SK-N-SH (cell line): Measurements from ENCODE around the gene NPEPL1.

ENCODE experiments used
- CHD2 ChIP-seq: fragments of 150-350 bp; IDR thresholded peaks from 2 replicates; pipeline ENCODE4 v1.6.1; 2018; ENCODE audit warnings: low read length; ENCODE audit not compliant: partially characterized antibody
- EZH2phosphoT487 ChIP-seq: fragments of 200-600 bp; sonication (generic); IDR thresholded peaks from 2 replicates; pipeline ENCODE4 v1.6.1; 2017; ENCODE audit warnings: low read depth, mixed run types, mild to moderate bottlenecking, antibody characterized with exemption, moderate library complexity, borderline replicate concordance
- GABPA ChIP-seq: IDR thresholded peaks from 2 replicates; pipeline ENCODE4 v1.4.0; 2012; ENCODE audit warnings: low read depth, mild to moderate bottlenecking
- POLR2AphosphoS5 ChIP-seq: IDR thresholded peaks from 2 replicates; pipeline ENCODE4 v1.6.1; 2012; ENCODE audit warnings: low read depth, low read length
- SIN3A ChIP-seq: IDR thresholded peaks from 2 replicates; pipeline ENCODE4 v1.6.1; 2012; ENCODE audit warnings: low read depth, mild to moderate bottlenecking, low read length, moderate library complexity, borderline replicate concordance
- TF ChIP-seq, protein P1 (sequence below): fragments of 200-600 bp; sonication (generic); IDR thresholded peaks from 2 replicates; pipeline ENCODE4 v1.6.1; 2017; ENCODE audit warnings: antibody characterized with exemption, mild to moderate bottlenecking, moderate library complexity
- TF ChIP-seq, protein P2 (sequence below): IDR thresholded peaks from 2 replicates; pipeline ENCODE4 v1.4.0; 2012; ENCODE audit warnings: low read depth, borderline replicate concordance
- TF ChIP-seq, protein P3 (sequence below): IDR thresholded peaks from 2 replicates; pipeline ENCODE4 v1.6.1; 2012; ENCODE audit warnings: mild to moderate bottlenecking, low read depth, low read length, moderate library complexity
- TF ChIP-seq, protein P4 (sequence below): IDR thresholded peaks from 2 replicates; pipeline ENCODE4 v1.4.0; 2012; ENCODE audit warnings: low read depth

DNA sequence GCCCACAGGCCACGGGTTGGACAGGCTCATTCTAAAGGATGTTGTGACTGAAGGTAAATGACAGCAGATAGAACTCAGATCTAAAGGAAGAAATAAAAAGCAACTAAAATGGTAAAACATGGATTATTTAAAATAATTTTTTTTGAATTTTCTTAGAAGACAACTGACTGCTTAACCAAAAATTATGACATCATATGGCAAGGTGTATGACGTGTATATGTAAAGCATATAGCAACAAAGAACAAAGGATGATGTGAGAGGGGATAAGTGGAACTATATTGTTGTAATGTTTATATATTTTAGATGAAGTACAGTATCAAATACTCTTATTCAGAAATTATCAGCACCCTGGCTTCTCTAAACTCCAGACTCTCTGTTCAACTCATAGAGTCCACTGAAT, 38.6 kb downstream of the NPEPL1 start:
- TF ChIP-seq, protein P1, sequence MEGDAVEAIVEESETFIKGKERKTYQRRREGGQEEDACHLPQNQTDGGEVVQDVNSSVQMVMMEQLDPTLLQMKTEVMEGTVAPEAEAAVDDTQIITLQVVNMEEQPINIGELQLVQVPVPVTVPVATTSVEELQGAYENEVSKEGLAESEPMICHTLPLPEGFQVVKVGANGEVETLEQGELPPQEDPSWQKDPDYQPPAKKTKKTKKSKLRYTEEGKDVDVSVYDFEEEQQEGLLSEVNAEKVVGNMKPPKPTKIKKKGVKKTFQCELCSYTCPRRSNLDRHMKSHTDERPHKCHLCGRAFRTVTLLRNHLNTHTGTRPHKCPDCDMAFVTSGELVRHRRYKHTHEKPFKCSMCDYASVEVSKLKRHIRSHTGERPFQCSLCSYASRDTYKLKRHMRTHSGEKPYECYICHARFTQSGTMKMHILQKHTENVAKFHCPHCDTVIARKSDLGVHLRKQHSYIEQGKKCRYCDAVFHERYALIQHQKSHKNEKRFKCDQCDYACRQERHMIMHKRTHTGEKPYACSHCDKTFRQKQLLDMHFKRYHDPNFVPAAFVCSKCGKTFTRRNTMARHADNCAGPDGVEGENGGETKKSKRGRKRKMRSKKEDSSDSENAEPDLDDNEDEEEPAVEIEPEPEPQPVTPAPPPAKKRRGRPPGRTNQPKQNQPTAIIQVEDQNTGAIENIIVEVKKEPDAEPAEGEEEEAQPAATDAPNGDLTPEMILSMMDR: no peak
- TF ChIP-seq CHD2 (no peak), POLR2AphosphoS5 (no peak), EZH2phosphoT487 (no peak), GABPA (no peak), SIN3A (no peak)
- TF ChIP-seq, protein P2, sequence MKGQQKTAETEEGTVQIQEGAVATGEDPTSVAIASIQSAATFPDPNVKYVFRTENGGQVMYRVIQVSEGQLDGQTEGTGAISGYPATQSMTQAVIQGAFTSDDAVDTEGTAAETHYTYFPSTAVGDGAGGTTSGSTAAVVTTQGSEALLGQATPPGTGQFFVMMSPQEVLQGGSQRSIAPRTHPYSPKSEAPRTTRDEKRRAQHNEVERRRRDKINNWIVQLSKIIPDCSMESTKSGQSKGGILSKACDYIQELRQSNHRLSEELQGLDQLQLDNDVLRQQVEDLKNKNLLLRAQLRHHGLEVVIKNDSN: no peak
- TF ChIP-seq, protein P3, sequence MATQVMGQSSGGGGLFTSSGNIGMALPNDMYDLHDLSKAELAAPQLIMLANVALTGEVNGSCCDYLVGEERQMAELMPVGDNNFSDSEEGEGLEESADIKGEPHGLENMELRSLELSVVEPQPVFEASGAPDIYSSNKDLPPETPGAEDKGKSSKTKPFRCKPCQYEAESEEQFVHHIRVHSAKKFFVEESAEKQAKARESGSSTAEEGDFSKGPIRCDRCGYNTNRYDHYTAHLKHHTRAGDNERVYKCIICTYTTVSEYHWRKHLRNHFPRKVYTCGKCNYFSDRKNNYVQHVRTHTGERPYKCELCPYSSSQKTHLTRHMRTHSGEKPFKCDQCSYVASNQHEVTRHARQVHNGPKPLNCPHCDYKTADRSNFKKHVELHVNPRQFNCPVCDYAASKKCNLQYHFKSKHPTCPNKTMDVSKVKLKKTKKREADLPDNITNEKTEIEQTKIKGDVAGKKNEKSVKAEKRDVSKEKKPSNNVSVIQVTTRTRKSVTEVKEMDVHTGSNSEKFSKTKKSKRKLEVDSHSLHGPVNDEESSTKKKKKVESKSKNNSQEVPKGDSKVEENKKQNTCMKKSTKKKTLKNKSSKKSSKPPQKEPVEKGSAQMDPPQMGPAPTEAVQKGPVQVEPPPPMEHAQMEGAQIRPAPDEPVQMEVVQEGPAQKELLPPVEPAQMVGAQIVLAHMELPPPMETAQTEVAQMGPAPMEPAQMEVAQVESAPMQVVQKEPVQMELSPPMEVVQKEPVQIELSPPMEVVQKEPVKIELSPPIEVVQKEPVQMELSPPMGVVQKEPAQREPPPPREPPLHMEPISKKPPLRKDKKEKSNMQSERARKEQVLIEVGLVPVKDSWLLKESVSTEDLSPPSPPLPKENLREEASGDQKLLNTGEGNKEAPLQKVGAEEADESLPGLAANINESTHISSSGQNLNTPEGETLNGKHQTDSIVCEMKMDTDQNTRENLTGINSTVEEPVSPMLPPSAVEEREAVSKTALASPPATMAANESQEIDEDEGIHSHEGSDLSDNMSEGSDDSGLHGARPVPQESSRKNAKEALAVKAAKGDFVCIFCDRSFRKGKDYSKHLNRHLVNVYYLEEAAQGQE: no peak
- TF ChIP-seq, protein P4, sequence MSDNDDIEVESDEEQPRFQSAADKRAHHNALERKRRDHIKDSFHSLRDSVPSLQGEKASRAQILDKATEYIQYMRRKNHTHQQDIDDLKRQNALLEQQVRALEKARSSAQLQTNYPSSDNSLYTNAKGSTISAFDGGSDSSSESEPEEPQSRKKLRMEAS: no peak
